HepG2 (cell line): ENCODE results near the gene POLN.

ENCODE experiments used
- DPF2 ChIP-seq: sonication (generic); formaldehyde crosslinking; IDR thresholded peaks from 2 replicates; pipeline ENCODE4 v1.4.0; 2020; ENCODE audit warnings: mild to moderate bottlenecking, low read depth, missing genetic modification reagents, borderline replicate concordance
- EZH2 ChIP-seq: conservative IDR thresholded peaks from 2 replicates; pipeline ENCODE4 v1.6.1; 2012; ENCODE audit warnings: mild to moderate bottlenecking, low read depth, low read length, moderate library complexity
- PCBP2 ChIP-seq: fragments of 200-400 bp; formaldehyde crosslinking; optimal IDR thresholded peaks from 2 replicates; pipeline ENCODE3; 2018; ENCODE audit warnings: low read length, low read depth; ENCODE audit not compliant: poor library complexity, severe bottlenecking
- POLR2AphosphoS5 ChIP-seq: IDR thresholded peaks from 2 replicates; pipeline ENCODE4 v1.6.1; 2012; ENCODE audit warnings: low read depth, low read length
- ZNF101 ChIP-seq: sonication (generic); formaldehyde crosslinking; IDR thresholded peaks from 2 replicates; pipeline ENCODE4 v1.4.0; 2020; ENCODE audit warnings: mild to moderate bottlenecking, low read depth, missing genetic modification reagents, borderline replicate concordance
- ZNF282 ChIP-seq: fragments of 450-650 bp; IDR thresholded peaks from 2 replicates; pipeline ENCODE4 v1.6.1; 2018; ENCODE audit not compliant: partially characterized antibody
- ZNF3 ChIP-seq: IDR thresholded peaks from 2 replicates; pipeline ENCODE4 v1.7.0; 2017; ENCODE audit warnings: inconsistent platforms
- ZSCAN20 ChIP-seq: sonication (generic); formaldehyde crosslinking; IDR thresholded peaks from 2 replicates; pipeline ENCODE4 v1.4.0; 2020; ENCODE audit warnings: missing genetic modification reagents, mild to moderate bottlenecking, borderline replicate concordance
- TF ChIP-seq, protein P1 (sequence below): sonication (generic); formaldehyde crosslinking; IDR thresholded peaks from 2 replicates; pipeline ENCODE4 v1.5.0; 2020; ENCODE audit warnings: mild to moderate bottlenecking, missing genetic modification reagents, moderate library complexity
- TF ChIP-seq, protein P2 (sequence below): sonication (generic); formaldehyde crosslinking; IDR thresholded peaks from 2 replicates; pipeline ENCODE4 v1.8.0; 2022; ENCODE audit warnings: missing genetic modification reagents, mild to moderate bottlenecking, borderline replicate concordance
- TF ChIP-seq, protein P3 (sequence below): sonication (generic); formaldehyde crosslinking; IDR thresholded peaks from 2 replicates; pipeline ENCODE4 v1.5.0; 2020; ENCODE audit warnings: missing genetic modification reagents, mild to moderate bottlenecking, borderline replicate concordance
- TF ChIP-seq, protein P4 (sequence below): sonication (generic); formaldehyde crosslinking; IDR thresholded peaks from 2 replicates; pipeline ENCODE4 v1.4.0; 2020; ENCODE audit warnings: missing genetic modification reagents, low read depth, mild to moderate bottlenecking, borderline replicate concordance

DNA sequence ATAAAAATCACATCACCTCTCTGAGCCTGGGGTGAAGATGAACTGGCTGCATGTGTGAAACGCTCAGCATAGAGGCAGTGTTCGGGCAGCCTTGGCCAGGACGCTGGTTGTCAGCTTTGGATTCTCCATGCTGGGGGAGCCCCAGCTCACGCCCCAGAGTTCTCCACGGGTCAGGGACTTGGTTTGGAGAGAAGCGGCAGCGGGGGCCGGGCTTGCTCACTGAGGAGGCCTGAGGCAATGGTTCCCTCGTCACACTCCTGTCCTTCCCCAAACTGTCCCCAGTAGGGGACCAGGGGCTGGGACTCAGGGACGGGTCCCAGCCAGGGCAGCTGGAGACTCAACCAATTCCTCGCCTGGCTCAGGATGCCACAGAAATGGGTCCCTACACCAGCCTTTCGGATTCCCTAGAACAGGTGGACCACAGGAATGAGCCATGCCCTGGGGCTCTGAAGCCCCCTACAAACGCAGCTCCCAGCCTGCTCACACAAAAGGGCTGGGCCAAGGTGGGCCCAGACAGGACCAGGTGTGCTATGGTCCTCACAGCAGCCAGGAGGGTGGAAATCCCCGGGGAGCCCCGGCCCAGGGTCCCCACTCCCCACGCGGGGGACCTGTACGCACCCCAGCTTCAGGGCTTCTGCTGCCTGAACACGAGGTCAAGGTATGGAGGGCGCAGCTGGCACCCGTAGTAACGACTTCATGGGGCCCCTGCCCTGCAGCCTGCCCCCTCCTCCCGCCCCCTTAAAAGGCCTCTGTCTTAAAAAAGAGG is 18.6 kb upstream of the POLN start:
- TF ChIP-seq ZNF282 (no peak), PCBP2 (no peak), ZNF3 (CRISPR knock-in tag) (no peak), ZNF101 (CRISPR knock-in tag) (no peak), ZSCAN20 (no peak), EZH2 (no peak), DPF2 (no peak), POLR2AphosphoS5 (no peak)
- TF ChIP-seq, protein P1, sequence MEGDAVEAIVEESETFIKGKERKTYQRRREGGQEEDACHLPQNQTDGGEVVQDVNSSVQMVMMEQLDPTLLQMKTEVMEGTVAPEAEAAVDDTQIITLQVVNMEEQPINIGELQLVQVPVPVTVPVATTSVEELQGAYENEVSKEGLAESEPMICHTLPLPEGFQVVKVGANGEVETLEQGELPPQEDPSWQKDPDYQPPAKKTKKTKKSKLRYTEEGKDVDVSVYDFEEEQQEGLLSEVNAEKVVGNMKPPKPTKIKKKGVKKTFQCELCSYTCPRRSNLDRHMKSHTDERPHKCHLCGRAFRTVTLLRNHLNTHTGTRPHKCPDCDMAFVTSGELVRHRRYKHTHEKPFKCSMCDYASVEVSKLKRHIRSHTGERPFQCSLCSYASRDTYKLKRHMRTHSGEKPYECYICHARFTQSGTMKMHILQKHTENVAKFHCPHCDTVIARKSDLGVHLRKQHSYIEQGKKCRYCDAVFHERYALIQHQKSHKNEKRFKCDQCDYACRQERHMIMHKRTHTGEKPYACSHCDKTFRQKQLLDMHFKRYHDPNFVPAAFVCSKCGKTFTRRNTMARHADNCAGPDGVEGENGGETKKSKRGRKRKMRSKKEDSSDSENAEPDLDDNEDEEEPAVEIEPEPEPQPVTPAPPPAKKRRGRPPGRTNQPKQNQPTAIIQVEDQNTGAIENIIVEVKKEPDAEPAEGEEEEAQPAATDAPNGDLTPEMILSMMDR (CRISPR knock-in tag) = no peak
- TF ChIP-seq, protein P2, sequence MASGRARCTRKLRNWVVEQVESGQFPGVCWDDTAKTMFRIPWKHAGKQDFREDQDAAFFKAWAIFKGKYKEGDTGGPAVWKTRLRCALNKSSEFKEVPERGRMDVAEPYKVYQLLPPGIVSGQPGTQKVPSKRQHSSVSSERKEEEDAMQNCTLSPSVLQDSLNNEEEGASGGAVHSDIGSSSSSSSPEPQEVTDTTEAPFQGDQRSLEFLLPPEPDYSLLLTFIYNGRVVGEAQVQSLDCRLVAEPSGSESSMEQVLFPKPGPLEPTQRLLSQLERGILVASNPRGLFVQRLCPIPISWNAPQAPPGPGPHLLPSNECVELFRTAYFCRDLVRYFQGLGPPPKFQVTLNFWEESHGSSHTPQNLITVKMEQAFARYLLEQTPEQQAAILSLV (CRISPR knock-in tag) = no peak
- TF ChIP-seq, protein P3, sequence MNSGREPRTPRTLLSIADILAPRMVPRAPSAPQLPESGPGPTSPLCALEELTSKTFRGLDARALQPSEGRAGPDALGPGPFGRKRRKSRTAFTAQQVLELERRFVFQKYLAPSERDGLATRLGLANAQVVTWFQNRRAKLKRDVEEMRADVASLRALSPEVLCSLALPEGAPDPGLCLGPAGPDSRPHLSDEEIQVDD (CRISPR knock-in tag) = no peak
- TF ChIP-seq, protein P4, sequence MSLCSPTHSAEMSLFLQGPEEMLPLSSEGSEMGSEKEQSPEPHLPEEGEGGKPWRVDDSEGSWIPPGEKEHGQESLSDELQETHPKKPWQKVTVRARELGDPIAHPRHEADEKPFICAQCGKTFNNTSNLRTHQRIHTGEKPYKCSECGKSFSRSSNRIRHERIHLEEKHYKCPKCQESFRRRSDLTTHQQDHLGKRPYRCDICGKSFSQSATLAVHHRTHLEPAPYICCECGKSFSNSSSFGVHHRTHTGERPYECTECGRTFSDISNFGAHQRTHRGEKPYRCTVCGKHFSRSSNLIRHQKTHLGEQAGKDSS (CRISPR knock-in tag) = no peak
